ENCODE measurements around the gene USP32. TPM values are rescaled to one million over a fixed set of nuclear protein-coding genes. Genes with fewer than 3 reads are reported as not detected.

USP32 gene
- total RNA-seq, 4 donors from 2014 or later = 65.1 to 80.1 (median 77.2) TPM

DNA sequence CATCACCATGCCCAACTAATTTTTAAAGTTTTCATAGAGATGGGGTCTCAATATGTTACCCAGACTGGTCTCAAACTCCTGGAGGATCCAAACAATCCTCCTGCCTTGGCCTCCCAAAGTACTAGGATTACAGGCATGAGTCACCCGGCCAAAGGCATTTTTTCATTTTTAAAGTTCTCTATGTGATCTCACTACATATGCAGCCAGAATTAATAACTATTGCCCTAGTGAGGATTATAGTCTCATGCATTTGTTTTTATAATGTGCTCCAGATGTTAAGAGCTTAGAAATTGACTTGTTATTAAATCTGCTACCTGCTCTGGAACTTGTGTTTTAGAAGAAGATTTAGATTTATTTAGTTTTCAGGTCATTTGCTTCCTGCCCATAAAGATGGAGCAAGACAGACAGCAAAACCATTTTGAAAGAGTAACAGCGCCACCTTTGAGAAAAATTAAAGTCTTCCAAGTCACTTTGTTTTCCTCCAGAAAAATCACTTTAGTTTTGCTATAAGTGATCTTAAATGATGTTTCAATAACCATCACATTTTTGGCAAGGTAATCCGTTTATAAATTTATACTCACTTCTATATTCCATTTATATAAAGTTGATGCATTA, 162.6 kb downstream of the USP32 start:
- TF ChIP-seq, protein P1, sequence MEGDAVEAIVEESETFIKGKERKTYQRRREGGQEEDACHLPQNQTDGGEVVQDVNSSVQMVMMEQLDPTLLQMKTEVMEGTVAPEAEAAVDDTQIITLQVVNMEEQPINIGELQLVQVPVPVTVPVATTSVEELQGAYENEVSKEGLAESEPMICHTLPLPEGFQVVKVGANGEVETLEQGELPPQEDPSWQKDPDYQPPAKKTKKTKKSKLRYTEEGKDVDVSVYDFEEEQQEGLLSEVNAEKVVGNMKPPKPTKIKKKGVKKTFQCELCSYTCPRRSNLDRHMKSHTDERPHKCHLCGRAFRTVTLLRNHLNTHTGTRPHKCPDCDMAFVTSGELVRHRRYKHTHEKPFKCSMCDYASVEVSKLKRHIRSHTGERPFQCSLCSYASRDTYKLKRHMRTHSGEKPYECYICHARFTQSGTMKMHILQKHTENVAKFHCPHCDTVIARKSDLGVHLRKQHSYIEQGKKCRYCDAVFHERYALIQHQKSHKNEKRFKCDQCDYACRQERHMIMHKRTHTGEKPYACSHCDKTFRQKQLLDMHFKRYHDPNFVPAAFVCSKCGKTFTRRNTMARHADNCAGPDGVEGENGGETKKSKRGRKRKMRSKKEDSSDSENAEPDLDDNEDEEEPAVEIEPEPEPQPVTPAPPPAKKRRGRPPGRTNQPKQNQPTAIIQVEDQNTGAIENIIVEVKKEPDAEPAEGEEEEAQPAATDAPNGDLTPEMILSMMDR (IDR thresholded peaks at IDR 0.05; ENCODE audit: low read depth) = no peak

DNA sequence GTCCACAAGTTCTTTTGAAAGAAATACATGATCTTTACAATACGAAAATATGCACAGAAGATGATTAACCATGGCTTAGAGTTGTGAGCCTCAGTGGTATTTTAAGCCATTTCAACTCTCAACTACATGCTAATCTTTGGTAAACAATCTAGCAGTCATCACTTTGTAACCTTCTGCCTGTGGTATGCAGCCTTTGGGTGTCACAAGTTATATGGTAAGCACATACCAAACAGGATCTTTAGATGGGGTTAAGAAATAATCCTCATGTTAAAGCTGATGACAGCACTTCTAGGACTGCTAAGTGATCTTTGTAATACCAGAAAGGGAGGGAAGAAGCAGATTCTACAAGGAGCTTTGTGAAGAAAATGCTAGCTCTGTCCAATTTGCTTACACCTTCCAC, 167.9 kb downstream of the USP32 start:
- TF ChIP-seq, protein P1 (IDR thresholded peaks at IDR 0.05; ENCODE audit: low read depth) = no peak

- TF ChIP-seq, protein P1 (IDR thresholded peaks at IDR 0.05; ENCODE audit: low read depth) = no peak
These were observed 168.5 kb downstream of the USP32 start for GRCh38 chr17:60223456-60223855.

GRCh38 chr17:60193482-60193881, 198.5 kb downstream of the USP32 start:
- TF ChIP-seq, protein P1 (IDR thresholded peaks at IDR 0.05; ENCODE audit: low read depth) = no peak

DNA sequence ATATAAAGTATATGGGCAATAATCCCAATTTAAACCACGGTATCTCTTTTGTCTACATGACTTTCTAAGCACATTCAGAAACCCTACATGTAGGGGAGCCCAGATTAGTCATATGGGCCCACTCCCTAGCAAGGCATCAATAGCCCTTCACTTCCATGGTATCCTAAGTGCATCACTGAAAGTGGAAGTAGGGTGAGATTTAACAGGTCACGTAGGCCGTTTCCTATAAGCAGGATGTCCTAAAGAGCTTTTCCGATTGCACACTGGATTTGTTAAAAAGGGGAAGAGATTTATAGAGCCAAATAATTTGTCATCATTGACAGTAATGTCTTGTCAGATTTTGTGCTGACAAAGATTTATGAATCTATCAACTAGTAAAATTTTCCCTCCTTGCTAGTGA, 203.2 kb downstream of the USP32 start:
- TF ChIP-seq, protein P1 (IDR thresholded peaks at IDR 0.05; ENCODE audit: low read depth) = no peak

- TF ChIP-seq, protein P1 (IDR thresholded peaks at IDR 0.05; ENCODE audit: low read depth) = no peak
These were observed 217.9 kb downstream of the USP32 start for GRCh38 chr17:60174035-60174434.

DNA sequence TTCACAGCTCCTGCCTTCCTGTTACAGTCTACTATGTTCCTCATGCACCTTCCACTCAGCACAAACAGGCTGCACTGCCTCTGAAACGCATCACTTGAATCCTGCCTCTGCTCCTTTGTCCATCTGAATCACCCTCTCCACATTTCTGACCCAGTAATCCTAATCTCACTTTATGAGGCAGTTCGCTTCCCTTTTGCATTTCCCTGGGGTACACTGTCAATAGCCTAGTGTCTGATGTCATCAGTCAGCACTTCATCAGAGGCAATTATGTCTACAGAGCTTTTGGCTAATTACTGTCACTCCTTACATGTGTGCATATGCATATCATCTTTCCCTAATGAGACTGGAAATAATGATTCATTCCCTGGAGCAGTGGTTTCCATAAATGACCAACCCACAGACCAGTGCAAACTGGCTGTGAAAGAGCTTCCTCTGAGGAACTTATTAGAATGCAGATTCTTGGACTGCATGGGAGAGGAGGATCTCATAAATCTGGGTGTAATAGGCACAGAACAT, 218.6 kb downstream of the USP32 start:
- TF ChIP-seq, protein P1 (IDR thresholded peaks at IDR 0.05; ENCODE audit: low read depth) = no peak
